ENCODE measurements around the gene IGSF21.

The IGSF21 gene

DNA sequence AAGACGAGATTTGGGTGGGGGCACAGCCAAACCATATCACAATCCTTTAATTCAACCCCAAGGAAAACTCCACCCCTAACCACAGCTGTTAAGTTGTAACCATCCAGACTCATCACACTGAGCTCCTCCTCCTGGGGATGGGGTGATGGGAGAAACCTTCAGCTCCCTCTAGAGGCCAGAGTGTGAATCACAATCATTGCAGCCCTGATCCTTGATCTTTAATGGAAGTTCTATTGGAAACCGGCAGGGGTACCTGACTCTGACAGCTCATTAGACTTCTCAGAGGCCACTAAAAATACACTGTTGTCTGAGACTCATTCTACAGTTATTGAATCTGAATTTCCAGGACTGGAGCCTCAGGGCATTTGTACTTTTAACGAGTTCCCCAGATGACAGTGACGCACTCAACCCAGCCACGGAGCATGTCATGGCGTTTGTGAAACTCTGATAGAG is 127.2 kb downstream of the IGSF21 start:
- DNase-seq, result peak in 1 of 2 experiments; percentile 6

DNA sequence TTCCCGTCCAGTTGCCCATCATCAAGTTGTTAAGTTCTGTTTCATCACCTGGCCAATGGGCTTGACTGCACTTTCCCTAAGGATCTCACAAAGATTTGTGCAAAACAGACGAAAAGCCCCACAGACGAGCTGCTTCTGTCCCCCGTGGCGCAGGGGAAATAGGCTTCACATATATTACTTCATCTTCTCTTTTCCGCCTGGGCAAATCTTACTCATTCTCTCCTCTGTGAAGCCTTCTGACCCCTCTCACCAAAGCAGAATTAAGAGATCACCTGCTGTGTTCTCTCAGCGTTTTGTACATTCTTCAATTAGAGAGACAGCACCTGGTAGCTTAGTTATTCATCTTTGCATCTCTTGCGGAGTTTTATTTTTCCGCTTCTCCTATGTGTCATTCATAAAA is 129.8 kb downstream of the IGSF21 start:
- DNase-seq, result no peak

DNA sequence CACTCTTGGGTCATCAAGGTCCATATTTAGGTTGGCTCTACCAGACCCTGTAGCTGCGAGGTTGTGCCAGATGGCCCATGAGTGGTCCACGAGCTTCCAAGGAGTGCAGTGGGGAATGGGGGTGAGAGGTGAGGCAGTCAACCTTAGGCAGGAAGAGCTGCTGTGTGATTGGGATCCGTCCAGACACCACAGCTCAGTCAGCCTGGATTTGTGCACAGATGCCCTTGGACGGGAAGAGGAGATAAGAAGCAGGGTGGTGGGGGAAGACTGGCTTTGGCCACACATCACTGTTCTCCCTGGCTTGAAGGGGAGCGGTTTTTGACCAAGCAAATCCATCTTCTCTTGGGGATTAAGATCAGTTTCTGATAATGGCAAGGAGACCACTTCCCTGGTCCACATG is 130.6 kb downstream of the IGSF21 start:
- DNase-seq, result no peak

DNA sequence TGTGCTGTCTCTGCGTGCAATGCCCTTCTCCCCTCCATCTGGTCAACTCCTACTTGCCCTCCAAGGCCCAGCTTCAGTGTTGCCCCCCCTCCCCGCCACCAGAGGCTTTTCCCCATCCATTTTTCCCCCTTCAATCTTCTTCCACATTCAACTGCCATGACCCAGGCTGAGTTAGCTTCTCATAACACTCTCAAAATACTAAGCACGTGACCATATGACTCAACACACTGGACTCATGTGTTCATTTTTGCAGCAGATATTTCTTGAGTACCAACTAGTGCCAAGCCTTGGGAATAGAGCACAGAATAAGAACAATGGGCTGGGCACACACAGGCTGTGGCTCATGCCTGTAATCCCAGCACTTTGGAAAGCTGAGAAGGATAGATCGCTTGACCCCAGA is 132.1 kb downstream of the IGSF21 start:
- no peak for DNase-seq

DNA sequence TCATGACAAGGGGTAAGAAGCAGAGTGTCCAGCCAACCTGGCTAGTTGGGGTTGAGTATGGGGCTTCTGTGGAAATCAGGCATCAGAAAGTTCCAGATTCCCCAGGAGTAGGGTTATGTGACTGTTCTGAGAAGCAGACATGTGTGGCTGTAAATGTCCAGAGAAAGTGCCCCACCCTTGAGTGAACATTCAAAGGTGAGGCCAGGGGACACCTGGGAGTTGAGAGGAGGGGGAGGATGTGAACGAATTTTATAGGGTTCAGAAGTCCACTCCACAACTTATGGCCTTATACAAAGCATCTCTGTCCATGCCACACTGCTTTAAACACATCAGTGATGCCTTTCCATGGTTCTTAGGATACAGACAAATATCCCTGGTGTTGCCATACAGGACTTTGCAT is 133.3 kb downstream of the IGSF21 start:
- no peak for DNase-seq

DNA sequence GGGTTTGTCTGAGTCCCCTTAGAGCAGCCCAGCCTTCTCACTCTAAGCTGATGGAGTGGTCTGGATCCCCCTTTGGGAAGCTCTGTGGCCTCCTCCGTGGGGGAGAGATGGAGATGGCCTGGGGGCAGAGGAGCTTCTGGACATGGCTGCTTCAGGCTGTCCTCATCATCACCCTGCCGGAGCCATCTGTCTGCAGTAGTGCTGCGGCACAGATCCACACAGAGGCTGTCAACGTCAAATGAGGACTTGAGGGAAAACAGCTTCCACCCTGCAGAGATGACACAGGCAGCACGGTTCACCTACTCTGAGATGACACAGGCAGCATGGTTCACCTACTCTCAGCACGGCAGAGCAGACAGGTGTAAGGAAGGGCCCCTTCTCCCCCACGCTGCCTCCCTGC is 134.3 kb downstream of the IGSF21 start:
- DNase-seq, result no peak

DNA sequence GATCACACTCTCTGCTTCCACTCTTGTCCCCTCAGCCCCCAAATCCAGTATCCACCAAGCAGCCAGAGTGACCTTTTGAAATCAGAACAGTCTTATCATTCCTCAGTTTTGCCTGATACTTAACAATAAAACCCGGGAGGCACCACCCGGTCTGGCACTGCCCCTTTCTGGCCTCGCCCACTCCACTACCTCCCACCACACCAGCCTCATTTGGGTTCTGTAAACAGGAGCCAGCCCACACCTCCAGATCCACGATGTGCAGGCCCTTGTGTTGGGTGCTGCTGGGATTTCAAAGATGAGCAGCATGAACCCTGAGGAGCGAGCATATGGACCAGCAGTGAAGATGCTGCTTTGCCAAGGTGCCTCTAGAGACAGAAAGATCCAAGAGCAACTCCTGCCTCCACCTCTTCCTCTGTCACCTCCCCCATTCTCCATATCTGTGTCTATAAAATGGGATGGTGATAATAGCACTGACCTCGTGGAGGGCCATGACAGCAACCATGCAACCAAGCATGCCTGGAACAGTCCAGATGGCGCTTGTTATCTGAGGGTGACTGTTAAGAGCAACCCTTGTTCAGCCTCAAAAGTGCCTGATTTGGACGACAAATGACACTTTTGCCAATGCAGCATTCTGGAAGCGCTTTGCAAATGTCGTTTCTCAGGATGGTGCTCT is 136.0 kb downstream of the IGSF21 start:
- DNase-seq, result no peak

DNA sequence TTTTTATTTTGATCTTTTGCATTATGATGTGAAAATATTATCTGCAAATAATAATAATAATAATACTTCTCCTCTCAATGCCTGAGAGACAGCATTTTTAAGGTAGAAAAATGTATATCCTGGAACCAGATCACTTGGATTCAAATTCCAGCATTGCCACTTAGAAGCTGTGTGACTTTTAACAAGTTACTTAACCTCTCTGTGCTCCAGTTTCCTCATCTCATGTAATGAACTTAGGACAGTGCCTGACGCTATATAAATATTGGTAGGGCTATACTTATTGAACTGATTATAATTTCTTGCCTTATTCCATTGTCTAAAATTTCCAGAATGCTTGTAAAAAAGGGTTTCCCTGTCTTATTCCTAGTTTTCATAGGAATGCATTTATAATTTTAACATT is 137.2 kb downstream of the IGSF21 start:
- DNase-seq, result no peak

DNA sequence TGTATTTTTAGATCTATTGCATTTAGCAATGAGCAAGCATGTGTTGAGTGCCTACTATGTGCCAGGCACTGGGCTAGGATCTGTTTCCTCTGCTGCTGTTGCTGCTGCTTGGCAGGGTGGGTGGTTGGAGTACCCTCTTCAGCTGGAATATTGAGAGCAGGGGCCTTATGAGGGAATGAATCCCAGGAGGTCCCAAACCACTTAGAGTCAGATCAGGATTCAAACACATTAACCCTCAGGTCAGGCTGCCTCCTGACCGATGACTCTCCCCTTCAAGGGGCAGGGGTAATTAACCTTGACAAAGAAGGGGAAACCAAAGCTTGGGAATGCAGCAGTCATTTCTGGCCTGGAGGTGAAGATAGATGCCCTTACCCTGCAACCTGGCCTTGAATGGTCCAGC is 138.0 kb downstream of the IGSF21 start:
- no peak for DNase-seq

DNA sequence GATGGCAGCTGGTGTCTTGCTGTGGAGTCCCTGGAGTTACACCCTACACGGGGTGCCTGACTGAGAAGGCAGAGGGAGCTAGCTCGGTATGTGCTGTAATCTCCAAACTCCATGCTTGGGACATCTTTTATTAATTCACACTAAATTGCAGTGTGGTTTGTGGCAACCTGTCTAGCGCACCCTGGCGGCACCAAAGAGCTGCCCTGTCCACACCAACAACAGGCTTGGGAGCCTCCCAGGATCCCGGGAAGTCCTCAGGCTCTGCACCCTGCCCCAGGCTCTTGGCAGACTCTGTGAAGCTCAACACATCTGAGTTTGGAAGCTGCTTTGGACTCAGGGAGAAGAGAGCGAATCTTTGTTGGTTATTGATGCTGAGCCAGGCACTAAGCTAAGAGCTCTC is 138.9 kb downstream of the IGSF21 start:
- no peak for DNase-seq

DNA sequence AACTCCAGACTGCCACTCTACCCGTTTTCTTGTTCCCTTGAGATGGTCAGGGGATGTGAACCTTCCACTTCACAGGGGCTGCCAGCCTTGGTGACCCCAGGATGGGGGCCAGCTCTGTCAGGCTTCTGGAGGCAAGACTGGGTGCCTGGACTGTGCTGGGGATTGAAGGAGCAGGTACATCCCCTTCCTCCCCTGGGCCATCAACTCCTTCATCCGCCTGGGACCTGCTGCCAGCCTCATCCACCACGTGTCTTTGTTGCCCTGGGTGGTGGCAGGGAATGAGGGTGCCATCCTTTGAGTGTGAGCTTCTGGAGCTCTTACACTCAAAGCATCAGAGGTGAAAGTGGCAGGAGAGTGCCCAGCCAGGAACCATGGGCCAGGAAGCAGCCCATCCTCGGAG is 139.6 kb downstream of the IGSF21 start:
- DNase-seq, result no peak

DNA sequence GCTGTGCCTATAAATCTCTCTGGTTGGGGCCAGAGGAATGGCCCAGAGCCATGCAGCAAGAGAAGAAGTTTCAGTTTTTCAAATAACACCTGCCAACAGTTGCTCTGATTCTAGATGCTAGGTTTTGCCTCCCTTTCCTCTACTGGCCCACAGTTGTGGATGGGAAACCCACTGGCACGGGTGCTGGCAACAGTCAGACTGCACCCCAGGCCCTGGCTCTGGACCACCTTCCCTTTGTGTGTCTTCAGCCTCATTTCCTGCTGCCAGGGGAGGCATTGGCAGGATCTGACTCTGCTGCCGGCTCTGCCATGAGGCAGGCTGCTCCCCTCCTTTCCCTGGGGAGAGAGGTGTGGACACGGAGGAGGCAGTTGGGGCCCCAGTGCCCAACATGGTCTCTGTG is 142.0 kb downstream of the IGSF21 start:
- no peak for DNase-seq

DNA sequence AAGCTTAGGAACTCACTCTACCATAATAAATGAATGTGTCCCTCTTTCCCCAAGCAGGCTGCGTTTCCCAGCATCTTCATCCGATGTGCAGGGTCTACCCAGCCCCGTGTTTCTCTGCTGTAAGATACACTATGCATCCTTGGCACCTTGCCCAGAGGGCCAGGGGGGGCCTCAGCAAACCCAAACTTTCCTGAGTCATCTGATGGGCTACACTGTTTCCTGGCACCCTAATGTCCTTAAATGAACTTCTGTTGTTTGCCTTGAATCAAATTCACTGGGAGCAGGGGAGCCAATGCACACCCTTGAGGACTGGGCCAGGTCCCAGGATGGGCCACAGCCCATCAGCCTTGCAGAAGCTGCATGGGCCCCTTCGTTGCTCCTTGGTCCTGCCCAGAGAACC is 145.5 kb downstream of the IGSF21 start:
- DNase-seq, result no peak

DNA sequence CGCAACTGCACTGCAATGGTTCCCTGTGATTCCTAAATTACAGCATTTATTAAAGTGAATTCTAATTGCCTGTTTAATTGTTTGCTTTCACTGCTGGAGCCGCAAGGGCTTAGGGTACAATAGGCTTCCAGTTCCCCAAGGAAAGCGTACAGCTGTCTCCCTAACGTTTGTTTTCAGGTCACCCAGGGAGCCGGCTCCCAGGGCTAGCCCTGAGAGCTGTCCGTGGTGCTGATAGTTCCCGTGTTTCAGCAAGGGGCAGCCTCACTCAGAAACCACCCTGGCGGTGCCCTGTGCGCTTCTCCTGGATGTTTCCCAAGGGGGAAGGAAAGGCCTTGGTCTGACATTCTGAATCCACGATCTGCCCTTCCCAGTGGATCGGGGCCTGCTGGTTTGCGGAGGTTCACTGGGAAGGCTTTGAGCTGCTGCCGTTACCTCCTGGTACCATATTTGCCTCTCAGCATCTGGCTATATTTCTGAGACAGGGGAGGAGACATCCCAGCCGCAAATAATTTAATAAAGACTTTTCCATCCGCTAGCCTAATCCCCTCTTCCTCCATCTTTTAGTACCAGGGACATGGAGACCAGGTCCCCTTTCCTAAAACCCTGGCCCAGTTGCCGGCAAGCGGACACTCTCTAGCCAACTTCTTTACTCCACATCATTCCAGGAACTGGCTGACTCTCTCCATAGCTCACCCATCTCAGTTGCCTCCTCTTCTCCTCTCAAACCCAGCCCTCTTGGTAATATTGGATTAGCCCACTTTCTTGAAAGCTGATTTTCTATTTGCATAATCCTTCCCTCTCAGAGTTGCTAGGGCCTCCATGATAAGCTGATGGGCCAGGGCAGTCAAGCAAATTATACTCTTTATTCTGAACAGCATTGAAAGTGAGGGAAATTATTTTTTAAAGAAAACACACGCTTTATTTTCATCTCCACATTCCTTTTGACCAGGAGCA is 149.0 kb downstream of the IGSF21 start:
- no peak for DNase-seq

DNA sequence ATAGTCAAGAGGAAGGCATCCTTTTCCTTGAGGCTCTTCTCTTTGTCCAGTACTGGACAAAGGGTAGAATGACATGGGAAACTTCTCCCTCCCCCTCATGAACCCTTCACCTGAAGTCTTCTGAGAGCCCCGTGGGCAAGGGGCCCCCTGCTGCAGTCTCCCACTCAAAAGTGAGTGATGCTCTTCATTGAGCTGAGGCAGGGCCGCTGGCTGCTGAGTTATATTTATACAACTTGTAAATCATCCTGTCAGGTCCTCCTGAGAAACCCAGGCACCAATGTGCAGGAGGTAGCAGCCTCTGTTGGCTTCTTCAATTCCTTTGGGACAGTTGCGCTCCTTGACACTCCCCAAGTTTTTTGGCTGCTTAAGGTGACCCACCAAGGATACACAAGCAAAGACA is 150.2 kb downstream of the IGSF21 start:
- DNase-seq, result no peak

DNA sequence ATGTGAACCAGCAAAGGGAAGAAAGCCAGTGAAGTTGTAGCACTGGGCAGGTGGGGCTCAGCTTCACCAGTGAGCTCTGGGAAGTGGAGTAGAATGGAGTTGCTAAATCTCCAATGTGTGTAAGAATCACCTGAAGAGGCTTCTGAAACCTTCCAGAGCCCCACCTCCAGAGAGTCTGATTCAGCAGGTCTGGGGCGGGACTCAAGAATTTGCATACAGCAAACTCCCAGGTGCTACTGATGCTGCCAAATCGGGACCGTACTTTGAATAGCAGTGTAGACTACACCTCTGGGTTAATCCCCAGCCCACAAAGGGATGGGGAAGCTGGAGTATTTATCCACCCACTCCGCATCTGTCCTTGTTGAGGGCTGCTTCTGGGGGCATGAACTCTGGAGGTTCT is 154.3 kb downstream of the IGSF21 start:
- no peak for DNase-seq

DNA sequence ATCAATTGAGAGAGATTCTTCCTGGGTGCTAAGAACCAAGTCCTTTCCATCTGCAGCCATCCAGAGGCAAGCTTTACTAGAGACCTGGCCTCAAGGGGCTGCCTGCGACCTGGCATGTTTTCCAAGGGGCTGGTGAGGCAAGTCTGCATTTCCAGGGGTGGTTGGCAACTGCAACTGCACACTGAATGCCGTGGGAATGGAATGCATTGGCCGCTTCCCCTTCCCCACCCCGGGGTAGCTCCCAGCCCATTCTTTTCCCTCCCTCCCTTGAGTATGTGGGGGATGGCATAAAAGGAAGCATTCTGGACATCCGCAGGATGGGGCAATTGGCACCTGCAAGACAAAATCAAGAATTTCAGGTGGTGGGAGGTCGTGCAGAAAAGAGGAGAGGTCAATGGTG is 155.1 kb downstream of the IGSF21 start:
- no peak for DNase-seq

DNA sequence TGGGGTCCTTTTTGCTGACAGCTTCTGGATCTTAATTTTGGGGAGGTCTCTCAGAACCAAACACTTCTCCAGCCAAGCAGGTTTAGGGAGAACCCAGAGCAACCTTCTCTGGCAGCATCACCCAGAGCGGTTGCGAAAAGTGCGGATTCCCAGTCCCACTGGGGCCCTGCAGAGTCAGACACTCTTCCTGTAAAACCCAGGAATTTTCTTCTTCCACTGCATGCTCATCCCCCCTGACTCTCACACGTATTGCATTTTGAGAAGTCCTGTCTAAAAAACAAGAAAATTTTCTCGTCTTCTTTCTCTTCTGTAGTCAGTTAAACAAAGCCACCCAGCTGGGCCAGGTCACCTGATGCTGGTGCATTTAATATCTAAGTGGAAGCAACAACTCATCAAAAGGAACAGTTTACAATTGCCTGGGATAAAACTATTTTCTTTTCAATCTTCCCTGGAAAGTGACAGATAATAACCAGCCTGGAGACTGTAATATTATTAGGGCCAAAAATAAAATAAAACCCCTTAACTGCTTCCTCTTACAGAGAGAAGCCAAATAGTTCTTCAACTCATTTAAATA is 156.0 kb downstream of the IGSF21 start:
- DNase-seq, result no peak

DNA sequence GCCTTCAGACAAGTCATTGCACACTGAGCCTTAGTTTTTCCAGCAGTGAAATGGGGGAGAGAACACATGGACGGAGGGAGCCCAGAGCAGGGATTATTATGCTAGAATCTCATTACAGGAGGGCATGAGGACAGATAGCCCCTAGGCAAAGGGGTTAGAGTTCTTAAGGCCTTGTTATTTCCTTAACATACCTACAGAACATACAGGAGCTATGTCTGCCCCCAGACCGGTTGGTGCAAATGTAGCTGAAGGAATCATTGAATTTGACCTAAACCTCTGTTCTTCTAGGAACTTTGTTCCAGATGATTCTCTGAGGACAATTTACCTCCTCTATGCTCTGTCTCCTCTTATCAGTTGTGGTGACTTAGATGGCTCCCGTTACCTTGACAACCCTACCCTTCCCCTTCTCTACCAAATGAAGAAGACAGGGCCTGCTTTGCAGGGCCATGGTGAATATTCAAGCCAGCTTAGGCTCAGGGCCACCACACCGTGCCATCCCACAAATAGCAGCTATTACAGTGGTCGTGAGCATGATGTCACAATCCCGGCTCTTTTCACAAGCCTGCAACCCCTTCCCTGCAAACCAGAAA is 156.9 kb downstream of the IGSF21 start:
- no peak for DNase-seq

DNA sequence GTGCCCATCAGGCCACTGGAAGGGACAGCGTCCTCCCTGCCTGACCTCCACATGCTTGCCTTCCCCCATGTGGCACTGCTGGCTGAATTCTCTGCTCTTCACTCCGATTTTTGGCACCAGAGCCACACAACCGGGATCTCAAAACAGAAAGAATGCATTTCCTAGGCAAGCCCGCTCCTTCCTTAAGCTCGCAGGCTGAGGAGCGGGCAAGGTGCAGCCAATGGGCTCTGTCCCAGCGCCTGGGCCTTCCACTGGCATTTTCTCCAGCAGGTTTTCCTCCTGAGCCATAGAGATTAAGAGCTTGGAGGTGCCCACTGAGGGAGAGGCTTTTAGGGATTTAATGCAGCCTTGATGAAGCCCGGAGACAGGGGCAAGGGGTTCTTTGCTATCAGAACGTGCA is 158.0 kb downstream of the IGSF21 start:
- no peak for DNase-seq

DNA sequence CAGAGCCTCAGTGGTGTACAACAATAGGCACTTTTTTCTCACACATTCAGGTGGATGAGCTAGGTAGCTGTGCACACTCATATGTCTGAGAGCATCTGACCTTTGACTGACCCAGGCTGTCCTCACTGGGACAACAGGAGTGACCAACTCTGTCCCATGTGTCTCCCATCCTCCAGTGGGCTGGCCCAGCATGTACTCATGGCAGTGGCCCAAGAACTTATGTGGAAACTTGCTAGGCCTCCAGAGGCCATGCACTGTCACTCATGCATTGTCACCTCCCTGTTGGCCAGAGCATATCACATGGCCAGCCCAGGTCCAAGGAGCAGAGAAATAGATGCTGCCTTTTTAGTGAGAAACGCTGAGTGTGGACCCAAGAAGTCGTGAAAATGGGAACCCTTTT is 158.8 kb downstream of the IGSF21 start:
- no peak for DNase-seq

DNA sequence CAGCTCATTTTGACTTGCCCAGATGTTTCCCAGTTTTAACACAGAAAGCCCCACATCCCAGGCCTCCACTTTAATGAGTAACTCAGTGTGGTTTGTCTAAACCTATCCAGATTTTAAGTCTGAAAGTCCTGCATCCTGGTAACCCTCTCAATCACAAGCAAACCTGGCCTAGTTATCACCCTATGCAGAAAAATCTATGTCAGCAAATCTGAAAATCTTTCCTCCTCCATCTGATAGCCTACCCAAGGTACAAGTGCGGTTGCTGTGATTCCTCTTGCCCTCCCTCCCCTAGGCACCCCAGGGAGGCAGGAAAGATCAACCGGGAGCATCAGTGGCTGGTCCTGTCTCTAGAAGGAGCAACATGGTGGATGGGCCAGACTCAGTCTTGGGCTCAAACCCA is 163.7 kb downstream of the IGSF21 start:
- no peak for DNase-seq

DNA sequence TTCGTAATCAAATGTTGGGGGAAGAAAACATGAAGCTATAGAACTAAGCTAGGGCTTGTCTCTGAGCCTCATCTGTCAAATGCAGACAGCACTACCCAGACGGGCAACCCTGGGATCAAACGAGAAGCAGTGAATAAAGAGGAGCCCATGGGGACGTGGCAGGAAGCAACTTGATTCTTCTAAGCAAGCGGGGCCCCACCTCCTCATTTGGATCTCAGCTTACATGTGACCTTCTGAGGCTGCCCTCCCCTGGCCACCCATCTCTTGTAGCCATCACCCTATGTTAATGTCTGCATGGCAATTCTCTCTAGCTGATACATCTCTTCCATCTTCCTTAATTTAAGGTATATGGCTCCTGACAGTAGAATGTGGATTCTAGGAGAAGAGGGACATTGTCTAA is 171.3 kb downstream of the IGSF21 start:
- no peak for DNase-seq

Data from SW 1271 (cell line).